Thymus (tissue), 11 donors: ENCODE data around the gene SLC25A38. TPM values are rescaled to one million over a fixed set of nuclear protein-coding genes. Genes with fewer than 3 reads are reported as not detected.
"Not testable (repeated sequence)": the region's sequence is repeated elsewhere in the genome, so short reads cannot be mapped to it uniquely, and the experiment has no call there.

Source experiments
- DNase-seq, 9 donors: peaks; one replicate each; pipeline ENCODE4 v3.0.0-alpha.2; 2013; ENCODE audit warnings: low spot score in 9 of 9, low read depth in 6 of 9, missing footprints in 1 of 9
- H3K27ac ChIP-seq, 2 donors: one replicate each; pipeline ENCODE4 v1.5.1; 2013; ENCODE audit warnings: control low read depth in 1 of 2, low read depth in 1 of 2, low read length in 1 of 2, mild to moderate bottlenecking in 1 of 2, moderate library complexity in 1 of 2
- H3K27me3 ChIP-seq, 2 donors: one replicate each; pipeline ENCODE4 v1.5.1; 2013; ENCODE audit warnings: low read length in 1 of 2; ENCODE audit not compliant: control insufficient read depth in 2 of 2, insufficient read depth in 1 of 2
- H3K36me3 ChIP-seq, 2 donors: one replicate each; pipeline ENCODE4 v1.5.1; 2013; ENCODE audit warnings: low read length in 1 of 2, mild to moderate bottlenecking in 1 of 2, moderate library complexity in 1 of 2; ENCODE audit not compliant: control insufficient read depth in 2 of 2, insufficient read depth in 2 of 2
- H3K4me1 ChIP-seq, 2 donors: one replicate each; pipeline ENCODE4 v1.5.1; 2013; ENCODE audit warnings: low read length in 2 of 2; ENCODE audit not compliant: control insufficient read depth in 2 of 2, insufficient read depth in 2 of 2
- H3K4me3 ChIP-seq, 2 donors: one replicate each; pipeline ENCODE4 v1.5.1; 2013; ENCODE audit warnings: low read length in 2 of 2, control low read depth in 1 of 2, mild to moderate bottlenecking in 1 of 2
- H3K9me3 ChIP-seq, 2 donors: one replicate each; pipeline ENCODE4 v1.5.1; 2013; ENCODE audit warnings: low read length in 1 of 2, mild to moderate bottlenecking in 1 of 2; ENCODE audit not compliant: control insufficient read depth in 2 of 2, insufficient read depth in 1 of 2
- WGBS: extraction: QIAGEN DNeasy Blood & Tissue Kit; methylation state at CpG from one replicate; pipeline ENCODE4 v1.1.7; 2013; 5-methylcytosine and 5-hydroxymethylcytosine counted together
- polyA plus RNA-seq: library from polyadenylated mRNA; stranded (reverse); fragments of 200-250 nt; gene quantifications from one replicate; pipeline ENCODE4 v1.2.3, GENCODE V29; 2013
- total RNA-seq: library from RNA; stranded (reverse); fragments of 120-200 nt; gene quantifications from one replicate; pipeline ENCODE4 v1.2.4, GENCODE V29; 2013
- donor health status: healthy.

SLC25A38 gene
- total and polyA plus RNA-seq, 2 donors = 26.3 to 39.6 TPM

- H3K36me3 ChIP-seq = no peaks in the 10 kb centered on the region
- WGBS = 28% methylated on average over 8 of the region's 8 CpGs
- no peak overlapping the region for H3K4me3 ChIP-seq
- DNase-seq = peak in 1 of 9 donors; percentile 68
- no peaks in the 10 kb centered on the region for H3K27me3 ChIP-seq
- H3K4me1 ChIP-seq = peaks cover 28 to 39% of the 10 kb centered on the region in 2 donors
- peak overlapping the region in 1 of 2 donors; percentile 34 for H3K27ac ChIP-seq
- no peaks in the 10 kb centered on the region for H3K9me3 ChIP-seq
Observed at GRCh38 chr3:39361252-39361927, 21.8 kb upstream of the SLC25A38 start.

- DNase-seq = no peak
- H3K36me3 ChIP-seq = no peaks in the 10 kb centered on the region
- H3K9me3 ChIP-seq = no peaks in the 10 kb centered on the region
- H3K27me3 ChIP-seq = no peaks in the 10 kb centered on the region
- H3K27ac ChIP-seq = no peak overlapping the region
- H3K4me1 ChIP-seq = peaks cover 28 to 39% of the 10 kb centered on the region in 2 donors
- WGBS = 84% methylated on average over 3 of the region's 3 CpGs
- no peak overlapping the region for H3K4me3 ChIP-seq
Observed at GRCh38 chr3:39362192-39362591, 21.0 kb upstream of the SLC25A38 start.

DNA sequence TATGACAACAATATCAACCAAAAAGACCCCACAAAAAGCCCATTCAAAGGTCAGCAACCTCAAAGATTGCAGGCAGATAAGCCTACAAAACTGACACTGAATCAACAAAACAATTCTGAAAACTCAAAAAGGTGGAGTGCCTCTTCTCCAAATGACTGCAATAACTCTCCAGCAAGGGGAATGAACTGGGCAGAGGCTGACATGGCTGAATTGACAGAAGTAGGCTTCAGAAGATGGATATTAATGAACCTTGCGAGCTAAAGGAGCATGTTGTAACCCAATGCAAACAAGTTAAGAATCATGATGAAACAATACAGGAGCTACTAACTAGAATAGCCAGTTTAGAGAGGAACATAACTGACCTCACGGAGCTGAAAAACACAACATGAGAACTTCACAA lies 20.4 kb upstream of the SLC25A38 start:
- no peak overlapping the region for H3K4me3 ChIP-seq
- no peaks in the 10 kb centered on the region for H3K9me3 ChIP-seq
- DNase-seq = no peak
- 95% methylated on average over 2 of the region's 2 CpGs for WGBS
- no peak overlapping the region for H3K27ac ChIP-seq
- no peaks in the 10 kb centered on the region for H3K36me3 ChIP-seq
- H3K27me3 ChIP-seq = no peaks in the 10 kb centered on the region
- peaks cover 27 to 37% of the 10 kb centered on the region in 2 donors for H3K4me1 ChIP-seq

DNA sequence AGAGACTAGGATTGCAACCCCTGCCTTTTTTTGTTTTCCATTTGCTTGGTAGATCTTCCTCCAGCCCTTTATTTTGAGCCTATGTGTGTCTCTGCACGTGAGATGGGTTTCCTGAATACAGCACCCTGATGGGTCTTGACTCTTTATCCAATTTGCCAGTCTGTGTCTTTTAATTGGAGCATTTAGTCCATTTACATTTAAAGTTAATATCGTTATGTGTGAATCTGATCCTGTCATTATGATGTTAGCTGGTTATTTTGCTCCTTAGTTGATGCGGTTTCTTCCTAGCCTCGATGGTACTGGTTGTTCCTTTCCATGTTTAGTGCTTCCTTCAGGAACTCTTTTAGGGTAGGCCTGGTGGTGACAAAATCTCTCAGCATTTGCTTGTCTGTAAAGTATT lies 12.7 kb upstream of the SLC25A38 start:
- not testable (repeated sequence) for DNase-seq, H3K4me3 ChIP-seq, H3K27ac ChIP-seq, H3K27me3 ChIP-seq, H3K36me3 ChIP-seq, H3K9me3 ChIP-seq
- WGBS = 94% methylated on average over 4 of the region's 4 CpGs
- peaks cover 7 to 11% of the 10 kb centered on the region in 2 donors for H3K4me1 ChIP-seq

DNA sequence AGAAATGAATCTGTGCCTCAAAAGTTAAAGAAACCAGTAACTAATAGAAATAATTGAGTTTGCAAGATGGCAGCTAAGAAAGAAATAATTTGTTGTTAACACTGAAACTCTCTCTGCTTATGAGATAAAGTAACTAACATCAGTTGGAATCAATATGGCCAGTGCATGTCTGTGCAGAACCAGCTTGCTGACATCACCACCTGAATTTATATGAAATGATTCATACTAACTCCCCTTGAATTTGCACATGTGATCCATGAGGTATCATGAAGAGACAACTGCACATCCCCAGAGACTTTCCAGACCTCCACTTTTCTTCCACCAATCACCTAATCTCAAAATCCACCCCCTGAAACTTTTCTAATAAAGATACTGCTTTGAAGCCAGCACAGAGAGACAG lies 10.3 kb upstream of the SLC25A38 start:
- H3K36me3 ChIP-seq = no peaks in the 10 kb centered on the region
- peaks cover 13 to 26% of the 10 kb centered on the region in 2 donors for H3K4me1 ChIP-seq
- no peak for DNase-seq
- no peaks in the 10 kb centered on the region for H3K27me3 ChIP-seq
- no peak overlapping the region for H3K4me3 ChIP-seq
- H3K9me3 ChIP-seq = peaks cover 0 to 9% of the 10 kb centered on the region in 2 donors
- H3K27ac ChIP-seq = no peak overlapping the region

DNA sequence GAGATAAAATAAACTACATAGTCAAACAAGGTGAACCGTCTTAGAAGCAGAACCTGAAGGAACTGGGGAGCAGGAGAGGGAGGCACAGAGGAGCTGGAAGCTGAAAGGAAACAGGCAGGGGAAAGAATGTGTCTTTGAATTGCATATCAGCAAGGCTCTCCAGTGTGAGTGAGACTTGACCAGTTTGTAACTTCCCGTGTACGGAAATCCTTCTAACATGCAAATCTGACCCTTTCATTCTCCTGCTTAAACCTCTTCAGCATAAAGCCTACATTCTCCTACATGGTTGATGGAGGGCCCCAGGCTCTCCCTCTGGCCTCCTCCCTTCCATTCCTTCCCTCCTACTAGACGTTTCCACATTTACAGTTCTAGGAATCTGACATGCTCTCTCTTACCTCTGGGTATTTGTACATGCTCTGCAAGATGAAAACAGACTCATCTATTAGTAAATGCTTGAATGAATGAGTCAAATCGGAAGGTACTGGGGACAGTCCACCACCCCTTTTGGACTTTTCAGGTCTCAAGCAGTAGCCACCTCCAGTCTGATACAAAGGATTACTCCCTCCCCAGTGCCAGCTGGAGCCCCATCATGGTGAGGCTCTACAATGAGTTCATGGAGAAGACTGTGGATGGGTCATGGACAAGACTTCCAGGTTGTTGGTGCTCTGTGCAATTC lies 6.1 kb upstream of the SLC25A38 start:
- H3K4me1 ChIP-seq = peaks cover 19 to 45% of the 10 kb centered on the region in 2 donors
- WGBS = 85% methylated on average over 5 of the region's 5 CpGs

GRCh38 chr3:39378088-39378487 lies 5.1 kb upstream of the SLC25A38 start:
- H3K27ac ChIP-seq = peak overlapping the region in 1 of 2 donors; percentile 3
- peak in 8 of 9 donors; percentile 51 to 91 (median 75) for DNase-seq
- peaks cover 25 to 52% of the 10 kb centered on the region in 2 donors for H3K4me1 ChIP-seq
- WGBS = 47% methylated on average over 4 of the region's 4 CpGs
- H3K27me3 ChIP-seq = no peaks in the 10 kb centered on the region
- no peak overlapping the region for H3K4me3 ChIP-seq
- H3K36me3 ChIP-seq = no peaks in the 10 kb centered on the region
- H3K9me3 ChIP-seq = no peaks in the 10 kb centered on the region

More for the DNA sequence above, 6.1 kb upstream of the SLC25A38 start:
- H3K9me3 ChIP-seq = peaks cover 0 to 5% of the 10 kb centered on the region in 2 donors
- H3K27ac ChIP-seq = no peak overlapping the region
- H3K36me3 ChIP-seq = no peaks in the 10 kb centered on the region
- no peak for DNase-seq
- H3K4me3 ChIP-seq = no peak overlapping the region
- H3K27me3 ChIP-seq = no peaks in the 10 kb centered on the region

- DNase-seq = no peak
- Histone ChIP-seq H3K27me3 (no peaks in the 10 kb centered on the region), H3K4me3 (no peak overlapping the region), H3K27ac (no peak overlapping the region), H3K4me1 (peaks cover 25 to 52% of the 10 kb centered on the region in 2 donors), H3K36me3 (no peaks in the 10 kb centered on the region), H3K9me3 (no peaks in the 10 kb centered on the region)
- 94% methylated on average over 10 of the region's 10 CpGs for WGBS
Observed at GRCh38 chr3:39378957-39379777, 4.0 kb upstream of the SLC25A38 start.

- WGBS = 66% methylated on average over 5 of the region's 5 CpGs
- no peak overlapping the region for H3K27ac ChIP-seq
- H3K27me3 ChIP-seq = no peaks in the 10 kb centered on the region
- H3K9me3 ChIP-seq = no peaks in the 10 kb centered on the region
- no peak overlapping the region for H3K4me3 ChIP-seq
- DNase-seq = no peak
- H3K36me3 ChIP-seq = no peaks in the 10 kb centered on the region
- peaks cover 22 to 53% of the 10 kb centered on the region in 2 donors for H3K4me1 ChIP-seq
Observed at GRCh38 chr3:39379778-39380155, 3.4 kb upstream of the SLC25A38 start.
